Measurements from ENCODE around the gene TLL2.

Gene TLL2

DNA sequence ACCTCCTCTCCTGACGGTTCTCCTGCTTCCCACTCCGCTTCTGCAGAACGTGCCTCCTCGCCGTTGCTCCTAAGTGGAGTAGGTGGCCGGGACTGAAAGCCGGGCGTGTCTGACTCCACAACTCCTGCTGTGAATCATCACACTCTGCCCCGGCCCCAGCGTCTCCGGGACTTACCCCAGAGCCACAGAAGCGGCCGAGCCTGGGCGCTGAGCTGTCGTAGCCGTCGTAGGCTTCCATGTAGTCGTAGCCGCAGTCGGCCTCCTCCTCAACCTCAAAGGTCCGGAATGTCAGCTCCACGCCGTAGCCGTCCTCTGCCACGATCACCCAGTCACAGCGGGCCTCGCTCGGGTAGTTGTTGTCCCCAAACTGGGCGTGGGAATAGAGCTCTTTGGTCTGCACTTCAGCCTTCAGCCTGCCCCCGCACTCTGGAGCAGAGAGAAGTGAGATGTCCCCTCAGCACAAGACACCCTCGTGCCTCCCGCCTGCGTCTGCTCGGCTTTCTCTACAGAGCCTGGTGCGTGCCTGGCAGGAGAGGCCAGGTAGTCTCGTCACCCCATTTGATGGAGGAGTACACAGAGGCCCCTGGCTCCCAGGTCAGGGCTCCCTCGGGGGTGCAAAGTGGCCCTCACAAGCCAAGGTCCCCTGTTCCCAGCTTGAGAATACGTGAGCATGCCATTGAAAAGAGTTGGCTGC, 143.7 kb downstream of the TLL2 start:
- no peak overlapping the region for H3K27ac ChIP-seq
- DNase-seq (ENCODE audit: low read depth, low spot score) = no peak

GRCh38 chr10:96368971-96369370, 144.8 kb downstream of the TLL2 start:
- no peak overlapping the region for H3K27ac ChIP-seq
- DNase-seq (ENCODE audit: low read depth, low spot score) = no peak

GRCh38 chr10:96367470-96367869, 146.3 kb downstream of the TLL2 start:
- no peak for DNase-seq (ENCODE audit: low read depth, low spot score)
- H3K27ac ChIP-seq = no peak overlapping the region

- no peak for DNase-seq (ENCODE audit: low read depth, low spot score)
- no peak overlapping the region for H3K27ac ChIP-seq
These were observed 147.2 kb downstream of the TLL2 start for GRCh38 chr10:96366508-96366907.

DNA sequence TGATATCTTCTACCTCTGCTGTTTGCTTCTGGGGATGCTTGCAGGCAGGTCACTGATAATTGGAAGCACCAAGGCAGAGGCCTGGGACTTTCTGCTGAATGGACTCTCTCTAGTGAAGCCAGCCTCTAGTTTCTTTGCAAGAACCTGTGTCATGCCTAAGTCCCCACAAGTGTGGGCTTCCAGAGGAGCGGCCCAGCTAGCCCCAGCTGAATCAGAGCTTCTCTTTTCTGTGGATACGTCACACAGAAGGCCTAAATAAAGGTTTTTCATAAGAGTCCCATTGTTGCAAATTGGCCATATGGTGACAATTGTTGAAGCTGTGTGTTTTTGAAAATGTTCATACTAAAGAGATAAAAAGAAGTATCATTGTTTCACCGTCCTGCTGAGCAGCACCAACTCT, 148.2 kb downstream of the TLL2 start:
- H3K27ac ChIP-seq = no peak overlapping the region
- DNase-seq (ENCODE audit: low read depth, low spot score) = no peak

GRCh38 chr10:96360766-96361165, 153.0 kb downstream of the TLL2 start:
- no peak for DNase-seq (ENCODE audit: low read depth, low spot score)
- H3K27ac ChIP-seq = no peak overlapping the region

GRCh38 chr10:96360331-96360730, 153.4 kb downstream of the TLL2 start:
- no peak for DNase-seq (ENCODE audit: low read depth, low spot score)
- H3K27ac ChIP-seq = no peak overlapping the region

- DNase-seq (ENCODE audit: low read depth, low spot score) = no peak
These were observed 154.1 kb downstream of the TLL2 start for GRCh38 chr10:96359616-96360015.

GRCh38 chr10:96358851-96359540, 154.7 kb downstream of the TLL2 start, which contains the start of gene OPALIN:
Gene OPALIN, minus strand, starts transcription at chr10:96359002. Its CDS starts 106 bp downstream, at chr10:96358896.
- H3K27ac ChIP-seq = no peak within 1 kb of the TSS
- no peak for DNase-seq (ENCODE audit: low read depth, low spot score)

More at GRCh38 chr10:96359616-96360015, 154.1 kb downstream of the TLL2 start:
- H3K27ac ChIP-seq = no peak overlapping the region

GRCh38 chr10:96357038-96357620, 156.6 kb downstream of the TLL2 start:
- no peak for DNase-seq (ENCODE audit: low read depth, low spot score)

DNA sequence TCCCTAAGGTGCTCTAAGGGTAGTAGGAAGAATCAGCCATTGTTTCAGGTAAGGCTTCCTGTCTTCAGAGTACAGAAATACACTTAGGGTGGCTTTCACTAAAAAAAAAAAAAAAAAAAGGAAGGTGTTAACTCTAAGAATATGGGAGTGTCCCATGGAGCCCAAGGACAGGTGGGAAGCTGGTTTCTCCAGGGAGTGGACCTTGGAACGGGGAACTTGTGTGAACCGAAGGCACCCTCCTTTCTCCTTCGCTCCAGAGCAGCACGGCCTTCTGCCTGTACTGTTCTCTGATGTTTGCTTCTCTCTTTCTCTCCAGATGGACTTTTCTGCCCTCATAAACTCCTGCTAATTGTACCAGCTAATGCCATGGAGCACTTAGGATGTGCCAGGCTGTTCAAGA, 161.1 kb downstream of the TLL2 start:
- no peak for DNase-seq (ENCODE audit: low read depth, low spot score)
- no peak overlapping the region for H3K27ac ChIP-seq

More at GRCh38 chr10:96357038-96357620, 156.6 kb downstream of the TLL2 start:
- no peak overlapping the region for H3K27ac ChIP-seq

- no peak overlapping the region for H3K27ac ChIP-seq
- DNase-seq (ENCODE audit: low read depth, low spot score) = no peak
These were observed 161.7 kb downstream of the TLL2 start for GRCh38 chr10:96352027-96352426.

- H3K27ac ChIP-seq = no peak overlapping the region
- no peak for DNase-seq (ENCODE audit: low read depth, low spot score)
These were observed 167.4 kb downstream of the TLL2 start for GRCh38 chr10:96346295-96346694.

DNA sequence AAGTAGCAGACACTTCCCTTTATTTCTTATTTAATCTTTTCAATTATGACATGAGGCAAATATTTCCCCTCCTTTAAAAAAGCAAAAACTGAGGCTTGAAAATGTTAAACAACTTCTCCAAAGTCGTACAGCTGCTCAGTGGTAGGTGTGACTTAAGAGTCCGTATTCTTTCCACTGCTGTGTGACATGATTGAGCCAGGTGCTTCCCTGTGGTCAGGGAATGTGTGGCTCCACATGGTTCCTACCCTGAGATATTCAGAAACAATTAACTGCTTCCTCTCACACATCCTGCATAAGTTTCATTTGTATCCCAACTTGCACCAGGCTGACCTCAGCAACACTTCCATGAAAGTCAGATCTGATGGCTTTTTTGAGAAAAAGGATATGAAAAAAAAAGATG, 168.5 kb downstream of the TLL2 start:
- DNase-seq (ENCODE audit: low read depth, low spot score) = no peak
- H3K27ac ChIP-seq = no peak overlapping the region

- no peak for DNase-seq (ENCODE audit: low read depth, low spot score)
- no peak overlapping the region for H3K27ac ChIP-seq
These were observed 169.5 kb downstream of the TLL2 start for GRCh38 chr10:96344178-96344577.

DNA sequence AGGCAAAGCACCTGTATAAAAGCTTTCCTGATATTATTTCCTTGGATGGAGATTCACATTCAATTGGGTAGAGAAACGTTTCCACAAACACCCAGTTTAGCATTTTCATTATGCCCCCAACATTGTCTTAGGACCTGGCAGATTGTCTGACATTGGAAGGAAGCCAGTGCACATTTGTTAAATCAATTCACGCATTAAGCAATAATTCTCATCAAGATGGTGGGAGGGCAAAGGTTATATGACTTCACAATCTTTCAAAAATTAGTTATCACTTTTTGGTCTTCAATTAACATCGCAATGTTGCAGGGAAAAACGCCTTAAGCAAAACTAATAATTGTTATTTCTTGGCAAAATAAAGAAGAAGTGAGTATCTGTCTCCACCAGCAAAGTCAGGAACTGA, 171.3 kb downstream of the TLL2 start:
- no peak for DNase-seq (ENCODE audit: low read depth, low spot score)

GRCh38 chr10:96341219-96342182, 172.2 kb downstream of the TLL2 start:
- no peak overlapping the region for H3K27ac ChIP-seq
- DNase-seq (ENCODE audit: low read depth, low spot score) = no peak

More for the DNA sequence above, 171.3 kb downstream of the TLL2 start:
- no peak overlapping the region for H3K27ac ChIP-seq

GRCh38 chr10:96339956-96340904, 173.5 kb downstream of the TLL2 start:
- DNase-seq (ENCODE audit: low read depth, low spot score) = peak; percentile 16
- no peak overlapping the region for H3K27ac ChIP-seq

DNA sequence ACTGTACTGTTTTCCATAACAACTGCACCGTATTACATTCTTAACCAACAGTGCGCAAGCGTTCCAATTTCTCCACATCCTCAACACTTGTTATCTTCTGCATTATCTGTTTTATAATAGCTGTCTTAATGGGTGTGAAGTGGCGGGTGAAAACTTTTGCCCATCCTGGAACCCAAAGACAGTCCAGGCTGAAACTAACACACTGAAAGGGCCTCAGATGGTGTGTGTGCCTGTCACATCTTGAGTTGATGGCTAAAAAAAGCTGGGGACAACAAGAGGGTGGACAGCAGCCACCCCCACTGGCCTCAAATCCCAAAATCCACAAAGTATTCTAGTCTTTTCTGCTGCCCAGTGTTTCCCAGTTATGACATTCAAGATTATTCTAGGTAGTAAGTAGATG, 174.3 kb downstream of the TLL2 start:
- DNase-seq (ENCODE audit: low read depth, low spot score) = no peak
- no peak overlapping the region for H3K27ac ChIP-seq

Measured in epithelial cell of prostate (primary cell).